ENCODE measurements around the gene LCN15.
A peak's percentile ranks its signal among the peaks of the same experiment; 100 is the strongest.
"Not testable (repeated sequence)": the region's sequence is repeated elsewhere in the genome, so short reads cannot be mapped to it uniquely, and the experiment has no call there.

The LCN15 gene

DNA sequence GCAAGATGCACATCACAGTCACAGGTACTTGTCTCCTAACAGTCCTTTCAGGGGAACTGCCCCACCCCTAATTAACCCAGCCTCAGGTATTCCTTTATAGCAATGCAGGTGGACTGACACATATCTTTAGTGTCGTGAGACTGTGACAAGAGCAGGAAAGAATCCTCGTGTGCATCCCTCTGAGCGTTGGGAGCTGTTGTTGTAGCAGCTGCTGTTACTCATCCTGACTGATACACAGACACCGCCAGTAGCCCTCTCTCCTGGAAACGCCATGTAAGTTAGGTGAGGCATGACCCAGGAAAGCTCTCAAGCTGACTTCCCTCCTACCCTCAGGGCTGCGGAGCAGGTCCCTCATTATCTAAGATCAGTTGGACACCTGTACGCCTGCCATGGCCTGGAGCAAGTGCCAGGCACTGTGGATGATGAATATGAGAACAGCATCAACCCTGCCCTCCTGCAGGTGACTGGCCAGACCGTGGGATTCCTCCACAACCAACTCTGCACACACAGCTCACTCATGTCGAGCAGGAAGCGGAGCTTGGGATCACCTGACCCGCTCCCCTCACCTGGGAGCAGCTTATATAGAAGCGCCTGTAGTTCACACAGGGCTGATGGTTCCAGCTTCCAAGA, 10.2 kb upstream of the LCN15 start:
- H3K9me3 ChIP-seq (ENCODE audit: control insufficient read depth, insufficient read depth, low read length), result peaks cover 3% of the 10 kb centered on the region; the same call in 1 of the 2 replicates
- no peaks in the 10 kb centered on the region for H3K4me1 ChIP-seq (ENCODE audit: insufficient read depth, low read length)
- H3K9ac ChIP-seq (ENCODE audit: low read depth, low read length), result no peak overlapping the region
- H3K36me3 ChIP-seq (ENCODE audit: insufficient read depth, low read length), result no peaks in the 10 kb centered on the region

DNA sequence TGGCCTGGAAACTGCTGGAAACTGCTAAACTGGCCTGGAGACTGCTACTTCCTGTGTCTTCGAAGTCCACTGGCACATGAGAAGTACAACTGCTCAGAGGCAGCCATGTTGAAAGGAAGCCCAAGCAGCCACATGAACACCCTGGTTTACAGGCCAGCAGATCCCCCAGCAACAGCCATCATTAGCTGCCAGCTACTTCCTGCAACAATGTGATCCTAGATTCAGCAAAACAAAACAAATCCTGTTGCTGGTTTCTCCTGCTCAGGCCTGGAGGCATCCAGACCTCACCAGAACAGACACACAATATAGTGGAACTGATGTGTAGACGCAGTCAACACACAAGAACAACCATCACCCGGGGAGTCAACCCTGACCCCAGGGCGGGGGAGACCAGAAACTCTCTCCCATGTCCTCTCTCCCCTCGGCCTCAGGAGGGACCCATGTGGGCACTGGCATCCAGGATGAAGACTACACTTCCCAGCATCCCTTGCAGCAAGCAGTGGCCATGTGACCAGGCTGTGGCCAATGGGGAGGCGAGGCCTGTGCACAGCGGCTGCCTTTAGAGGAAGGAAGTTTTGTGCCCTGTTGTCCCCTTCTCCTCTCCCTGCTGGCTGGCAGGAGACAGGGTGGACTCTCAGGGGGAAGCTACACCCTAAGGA, 9.2 kb upstream of the LCN15 start:
- Histone ChIP-seq H3K9ac (ENCODE audit: low read depth, low read length) (no peak overlapping the region), H3K4me1 (ENCODE audit: insufficient read depth, low read length) (no peaks in the 10 kb centered on the region), H3K9me3 (ENCODE audit: control insufficient read depth, insufficient read depth, low read length) (peaks cover 3% of the 10 kb centered on the region; the same call in 1 of the 2 replicates), H3K36me3 (ENCODE audit: insufficient read depth, low read length) (no peaks in the 10 kb centered on the region)

- no peak overlapping the region for H3K9ac ChIP-seq (ENCODE audit: low read depth, low read length)
- H3K4me1 ChIP-seq (ENCODE audit: insufficient read depth, low read length), result no peaks in the 10 kb centered on the region
- H3K36me3 ChIP-seq (ENCODE audit: insufficient read depth, low read length), result no peaks in the 10 kb centered on the region
- peaks cover 3% of the 10 kb centered on the region; the same call in 1 of the 2 replicates for H3K9me3 ChIP-seq (ENCODE audit: control insufficient read depth, insufficient read depth, low read length)
Measured at GRCh38 chr9:136771907-136772415, 7.6 kb upstream of the LCN15 start.

- Histone ChIP-seq H3K4me1 (ENCODE audit: insufficient read depth, low read length) (no peaks in the 10 kb centered on the region; the same call in 1 of the 2 replicates), H3K36me3 (ENCODE audit: insufficient read depth, low read length) (no peaks in the 10 kb centered on the region), H3K9ac (ENCODE audit: low read depth, low read length) (peak overlapping the region; percentile 29; the same call in 1 of the 2 replicates), H3K9me3 (ENCODE audit: control insufficient read depth, insufficient read depth, low read length) (peaks cover 3% of the 10 kb centered on the region; the same call in 1 of the 2 replicates)
Measured at GRCh38 chr9:136769710-136770191, 5.4 kb upstream of the LCN15 start.

DNA sequence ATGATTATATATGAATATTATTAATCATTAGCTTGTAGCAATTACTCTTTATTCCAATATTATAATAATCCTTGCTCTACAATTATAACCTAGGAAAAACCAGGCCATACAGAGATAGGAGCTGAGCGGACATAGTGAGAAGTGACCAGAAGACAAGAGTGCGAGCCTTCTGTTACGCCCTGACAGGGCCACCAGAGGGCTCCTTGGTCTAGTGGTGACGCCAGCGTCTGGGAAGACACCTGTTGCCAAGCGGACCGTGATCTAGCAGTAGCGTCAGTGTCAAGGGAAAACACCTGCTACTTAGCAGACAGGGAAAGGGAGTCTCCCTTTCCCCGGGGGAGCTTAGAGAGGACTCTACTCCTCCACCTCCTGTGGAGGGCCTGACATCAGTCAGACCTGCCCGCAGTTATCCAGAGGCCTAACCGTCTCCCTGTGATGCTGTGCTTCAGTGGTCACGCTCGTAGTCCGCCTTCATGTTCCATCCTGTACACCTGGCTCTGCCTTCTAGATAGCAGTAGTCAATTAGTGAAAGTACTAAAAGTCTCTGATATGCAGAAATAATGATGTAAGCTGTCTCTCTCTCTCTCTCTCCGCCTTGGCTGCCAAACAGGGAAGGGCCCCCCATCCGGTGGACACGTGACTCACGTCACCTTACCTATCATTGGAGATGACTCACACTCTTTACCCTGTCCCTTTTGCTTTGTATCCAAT, 2.2 kb upstream of the LCN15 start:
- H3K9ac ChIP-seq (ENCODE audit: low read depth, low read length); H3K36me3 ChIP-seq (ENCODE audit: insufficient read depth, low read length); H3K4me1 ChIP-seq (ENCODE audit: insufficient read depth, low read length); H3K9me3 ChIP-seq (ENCODE audit: control insufficient read depth, insufficient read depth, low read length): not testable (repeated sequence)

- H3K4me1 ChIP-seq (ENCODE audit: insufficient read depth, low read length), result peaks cover 13% of the 10 kb centered on the region; the same call in 1 of the 2 replicates
- not testable (repeated sequence) for H3K9ac ChIP-seq (ENCODE audit: low read depth, low read length); H3K9me3 ChIP-seq (ENCODE audit: control insufficient read depth, insufficient read depth, low read length); H3K36me3 ChIP-seq (ENCODE audit: insufficient read depth, low read length)
Measured at GRCh38 chr9:136765745-136766409, 1.6 kb upstream of the LCN15 start.

DNA sequence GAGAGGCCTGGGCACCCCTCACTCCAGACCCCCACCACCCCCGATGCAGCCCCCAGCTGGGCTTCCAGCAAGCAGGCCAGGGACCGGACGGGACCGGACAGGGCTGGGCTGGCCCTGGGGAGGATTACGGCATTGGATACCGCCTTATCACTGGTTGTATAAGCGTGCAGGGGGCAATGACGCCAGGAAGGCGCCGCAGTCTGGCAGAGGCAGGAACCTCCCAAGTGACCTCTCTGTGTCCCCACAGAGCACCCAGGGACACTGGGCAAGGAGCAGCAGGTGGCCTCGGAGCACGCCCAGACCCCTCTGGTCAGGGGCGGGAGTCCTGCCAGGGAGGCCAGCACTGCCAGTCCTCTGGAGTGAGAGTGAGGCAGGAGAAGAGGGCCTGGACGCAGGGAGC, 723 bp upstream of the LCN15 start:
- H3K4me1 ChIP-seq (ENCODE audit: insufficient read depth, low read length), result peaks cover 15% of the 10 kb centered on the region; the same call in 1 of the 2 replicates
- no peak overlapping the region for H3K9ac ChIP-seq (ENCODE audit: low read depth, low read length)
- no peaks in the 10 kb centered on the region for H3K36me3 ChIP-seq (ENCODE audit: insufficient read depth, low read length)
- H3K9me3 ChIP-seq (ENCODE audit: control insufficient read depth, insufficient read depth, low read length), result no peaks in the 10 kb centered on the region

DNA sequence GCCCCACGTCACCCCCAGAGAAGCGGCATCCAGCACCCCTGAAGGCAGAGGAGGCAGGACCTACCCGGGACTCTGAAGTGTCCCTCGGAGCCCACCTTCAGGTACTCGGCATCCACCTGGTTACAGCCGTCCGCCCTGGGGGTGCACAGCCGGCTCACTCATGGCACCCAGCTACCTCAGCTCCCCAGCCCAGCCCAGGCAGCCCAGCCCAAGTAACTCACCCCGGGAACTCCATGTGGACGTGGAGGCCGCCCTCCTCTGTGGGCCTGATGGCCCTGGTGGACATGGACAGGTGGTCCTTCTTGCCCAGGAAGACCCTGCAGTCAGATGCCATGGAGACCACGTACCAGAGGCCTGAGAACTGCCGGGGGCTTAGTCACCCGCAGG, 676 bp downstream of the LCN15 start:
- H3K4me1 ChIP-seq (ENCODE audit: insufficient read depth, low read length), result peaks cover 15% of the 10 kb centered on the region; the same call in 1 of the 2 replicates
- H3K9ac ChIP-seq (ENCODE audit: low read depth, low read length), result peak overlapping the region; percentile 44; the same call in 1 of the 2 replicates
- no peaks in the 10 kb centered on the region for H3K9me3 ChIP-seq (ENCODE audit: control insufficient read depth, insufficient read depth, low read length)
- no peaks in the 10 kb centered on the region for H3K36me3 ChIP-seq (ENCODE audit: insufficient read depth, low read length)

- Histone ChIP-seq H3K36me3 (ENCODE audit: insufficient read depth, low read length) (no peaks in the 10 kb centered on the region), H3K4me1 (ENCODE audit: insufficient read depth, low read length) (peaks cover 15% of the 10 kb centered on the region; the same call in 1 of the 2 replicates), H3K9ac (ENCODE audit: low read depth, low read length) (peak overlapping the region; percentile 44), H3K9me3 (ENCODE audit: control insufficient read depth, insufficient read depth, low read length) (no peaks in the 10 kb centered on the region)
Measured at GRCh38 chr9:136762915-136763648, 1.2 kb downstream of the LCN15 start.

GRCh38 chr9:136762221-136762691, 2.1 kb downstream of the LCN15 start:
- Histone ChIP-seq H3K4me1 (ENCODE audit: insufficient read depth, low read length) (peaks cover 15% of the 10 kb centered on the region; the same call in 1 of the 2 replicates), H3K36me3 (ENCODE audit: insufficient read depth, low read length) (no peaks in the 10 kb centered on the region), H3K9me3 (ENCODE audit: control insufficient read depth, insufficient read depth, low read length) (no peaks in the 10 kb centered on the region), H3K9ac (ENCODE audit: low read depth, low read length) (no peak overlapping the region; the same call in 1 of the 2 replicates)

DNA sequence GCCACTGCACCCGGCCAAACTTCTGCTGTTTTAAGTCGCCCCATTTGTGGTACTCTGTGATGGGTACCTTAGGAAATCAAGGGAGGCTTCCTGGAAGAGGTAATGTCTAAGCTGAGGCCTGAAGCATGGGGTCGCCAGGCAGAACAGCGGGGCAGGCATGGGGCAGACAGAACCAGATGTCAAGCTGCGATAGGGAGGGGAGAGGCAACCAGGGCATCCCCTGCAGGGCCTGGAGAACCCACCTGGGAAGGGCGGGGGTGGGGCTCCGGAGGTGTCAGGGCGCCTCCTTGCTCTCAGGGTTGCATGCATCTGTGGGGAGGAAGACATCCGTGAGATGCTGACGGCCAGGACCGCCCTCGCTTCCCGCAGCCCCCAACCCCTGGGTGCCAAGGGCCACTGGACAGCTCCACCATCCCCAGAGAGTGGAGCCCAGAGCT, 2.8 kb downstream of the LCN15 start:
- peaks cover 15% of the 10 kb centered on the region; the same call in 1 of the 2 replicates for H3K4me1 ChIP-seq (ENCODE audit: insufficient read depth, low read length)

DNA sequence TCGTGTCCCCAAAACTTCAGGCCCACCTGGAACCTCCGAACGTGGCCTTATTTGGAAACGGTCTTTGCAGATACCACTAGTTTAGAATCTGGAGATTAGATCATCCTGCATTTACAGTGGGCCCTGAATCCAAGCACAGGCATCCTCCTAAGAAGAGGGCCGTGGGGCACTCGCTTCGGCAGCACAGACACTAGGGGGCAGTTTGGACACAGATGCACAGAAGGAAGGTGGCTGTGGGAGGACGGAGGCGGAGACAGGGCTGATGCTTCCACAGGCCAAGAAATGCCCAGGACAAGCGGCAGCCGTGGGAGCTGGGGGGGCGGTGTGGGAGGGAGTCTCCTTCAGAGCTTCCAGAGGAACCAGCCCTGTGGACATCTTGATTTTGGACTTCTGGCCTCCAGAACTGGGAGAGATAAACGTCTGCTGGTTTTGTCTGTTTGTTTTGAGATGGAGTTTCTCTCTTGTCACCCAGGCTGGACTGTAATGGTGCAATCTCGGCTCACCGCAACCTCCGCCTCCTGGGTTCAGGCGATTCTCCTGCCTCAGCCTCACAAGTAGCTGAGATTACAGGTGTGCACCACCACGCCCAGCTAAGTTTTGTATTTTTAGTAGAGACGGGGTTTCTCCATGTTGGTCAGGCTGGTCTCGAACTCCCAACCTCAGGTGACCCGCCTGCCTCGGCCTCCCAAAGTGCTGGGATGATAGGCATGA, 3.3 kb downstream of the LCN15 start:
- H3K36me3 ChIP-seq (ENCODE audit: insufficient read depth, low read length); H3K9ac ChIP-seq (ENCODE audit: low read depth, low read length); H3K9me3 ChIP-seq (ENCODE audit: control insufficient read depth, insufficient read depth, low read length): not testable (repeated sequence)
- peaks cover 15% of the 10 kb centered on the region; the same call in 1 of the 2 replicates for H3K4me1 ChIP-seq (ENCODE audit: insufficient read depth, low read length)

More for the DNA sequence above, 2.8 kb downstream of the LCN15 start:
- Histone ChIP-seq H3K9me3 (ENCODE audit: control insufficient read depth, insufficient read depth, low read length) (no peaks in the 10 kb centered on the region), H3K9ac (ENCODE audit: low read depth, low read length) (no peak overlapping the region), H3K36me3 (ENCODE audit: insufficient read depth, low read length) (no peaks in the 10 kb centered on the region)

DNA sequence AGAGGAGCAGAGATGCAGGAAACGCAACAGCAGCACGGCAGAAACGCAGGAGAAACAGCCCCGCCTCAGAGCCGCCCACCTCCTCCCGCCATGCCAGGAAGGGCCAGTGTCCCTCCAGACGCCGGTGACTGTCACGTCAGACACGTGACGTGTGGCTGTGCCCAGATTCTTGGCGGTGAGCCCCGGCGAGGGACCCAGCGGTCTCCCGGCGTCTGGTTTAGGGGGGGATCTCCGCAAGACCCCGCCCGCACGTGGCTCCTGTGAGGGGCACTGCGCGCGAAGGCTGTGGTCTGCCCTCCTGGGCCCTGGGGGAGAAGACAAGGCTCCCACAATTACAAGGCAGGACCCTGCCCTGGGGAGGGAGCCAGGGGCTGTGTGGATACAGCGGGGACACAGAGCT, 3.9 kb downstream of the LCN15 start:
- H3K9ac ChIP-seq (ENCODE audit: low read depth, low read length), result no peak overlapping the region

More for the DNA sequence above, 3.9 kb downstream of the LCN15 start:
- Histone ChIP-seq H3K4me1 (ENCODE audit: insufficient read depth, low read length) (peaks cover 15% of the 10 kb centered on the region; the same call in 1 of the 2 replicates), H3K9me3 (ENCODE audit: control insufficient read depth, insufficient read depth, low read length) (no peaks in the 10 kb centered on the region), H3K36me3 (ENCODE audit: insufficient read depth, low read length) (no peaks in the 10 kb centered on the region)
